ENCODE measurements around the gene PLPPR4. TPM values are rescaled to one million over a fixed set of nuclear protein-coding genes. Genes with fewer than 3 reads are reported as not detected.

PLPPR4 gene
- total RNA-seq, 2 experiments from 2014 or later = not detected

GRCh38 chr1:99247199-99247598 lies 17.1 kb upstream of the PLPPR4 start:
- no peaks in the 10 kb centered on the region for H3K4me1 Mint-ChIP-seq (ENCODE audit: low read depth)
- H3K27me3 ChIP-seq (ENCODE audit: control insufficient read depth in 1 of 2, insufficient read depth in 2 of 2, low read length in 2 of 2) = no peaks in the 10 kb centered on the region
- CTCF ChIA-PET = no interaction called here
- no peak overlapping the region for H3K27ac Mint-ChIP-seq
- H3K4me3 Mint-ChIP-seq = no peak overlapping the region
- TF ChIP-seq CTCF (IDR thresholded peaks at IDR 0.05) = no peak
- intact Hi-C loops (cut with DNase I, micrococcal nuclease) = no loop called here
- peaks cover 7% of the 10 kb centered on the region for H3K9me3 Mint-ChIP-seq
- no peak for ATAC-seq (ENCODE audit: poor library complexity)
- DNase-seq = no peak
- H3K9me3 ChIP-seq (ENCODE audit: control insufficient read depth in 1 of 2, insufficient read depth in 1 of 2, low read length in 2 of 2) = peaks cover 0 to 4% of the 10 kb centered on the region in 2 experiments
- no peaks in the 10 kb centered on the region for H3K36me3 Mint-ChIP-seq (ENCODE audit: low read depth)
- H3K27ac ChIP-seq (ENCODE audit: low read depth in 1 of 2, low read length in 2 of 2) = no peak overlapping the region
- H3K4me1 ChIP-seq (ENCODE audit: insufficient read depth, low read length) = no peaks in the 10 kb centered on the region
- peaks cover 5% of the 10 kb centered on the region for H3K27me3 Mint-ChIP-seq
- POLR2A ChIA-PET = no interaction called here
- H3K36me3 ChIP-seq (ENCODE audit: insufficient read depth, low read length) = no peaks in the 10 kb centered on the region
- no peak overlapping the region for H3K4me3 ChIP-seq (ENCODE audit: low read length)

- H3K36me3 Mint-ChIP-seq (ENCODE audit: low read depth) = no peaks in the 10 kb centered on the region
- no peaks in the 10 kb centered on the region for H3K36me3 ChIP-seq (ENCODE audit: insufficient read depth, low read length)
- H3K27ac Mint-ChIP-seq = no peak overlapping the region
- no peaks in the 10 kb centered on the region for H3K4me1 Mint-ChIP-seq (ENCODE audit: low read depth)
- intact Hi-C loops (cut with DNase I, micrococcal nuclease) = no loop called here
- ChIA-PET POLR2A (no interaction called here), CTCF (no interaction called here)
- H3K4me3 ChIP-seq (ENCODE audit: low read length) = no peak overlapping the region
- no peaks in the 10 kb centered on the region for H3K9me3 Mint-ChIP-seq
- H3K9me3 ChIP-seq (ENCODE audit: control insufficient read depth in 1 of 2, insufficient read depth in 1 of 2, low read length in 2 of 2) = peaks cover 0 to 2% of the 10 kb centered on the region in 2 experiments
- H3K27ac ChIP-seq (ENCODE audit: low read depth in 1 of 2, low read length in 2 of 2) = no peak overlapping the region
- H3K27me3 ChIP-seq (ENCODE audit: control insufficient read depth in 1 of 2, insufficient read depth in 2 of 2, low read length in 2 of 2) = no peaks in the 10 kb centered on the region
- TF ChIP-seq CTCF (IDR thresholded peaks at IDR 0.05) = no peak
- no peak overlapping the region for H3K4me3 Mint-ChIP-seq
- ATAC-seq (ENCODE audit: poor library complexity) = no peak
- DNase-seq = no peak
- peaks cover 4% of the 10 kb centered on the region for H3K27me3 Mint-ChIP-seq
- no peaks in the 10 kb centered on the region for H3K4me1 ChIP-seq (ENCODE audit: insufficient read depth, low read length)
Measured at GRCh38 chr1:99250728-99251127, 13.6 kb upstream of the PLPPR4 start.

GRCh38 chr1:99251308-99251707 lies 13.0 kb upstream of the PLPPR4 start:
- CTCF ChIA-PET = no interaction called here
- no peak overlapping the region for H3K4me3 Mint-ChIP-seq
- H3K27me3 ChIP-seq (ENCODE audit: control insufficient read depth in 1 of 2, insufficient read depth in 2 of 2, low read length in 2 of 2) = no peaks in the 10 kb centered on the region
- H3K4me3 ChIP-seq (ENCODE audit: low read length) = no peak overlapping the region
- H3K27ac Mint-ChIP-seq = no peak overlapping the region
- no peaks in the 10 kb centered on the region for H3K4me1 ChIP-seq (ENCODE audit: insufficient read depth, low read length)
- DNase-seq = no peak
- no peak for TF ChIP-seq CTCF (IDR thresholded peaks at IDR 0.05)
- no peak for ATAC-seq (ENCODE audit: poor library complexity)
- H3K4me1 Mint-ChIP-seq (ENCODE audit: low read depth) = no peaks in the 10 kb centered on the region
- POLR2A ChIA-PET = no interaction called here
- no peaks in the 10 kb centered on the region for H3K36me3 Mint-ChIP-seq (ENCODE audit: low read depth)
- no peaks in the 10 kb centered on the region for H3K9me3 Mint-ChIP-seq
- H3K27me3 Mint-ChIP-seq = peaks cover 4% of the 10 kb centered on the region
- H3K9me3 ChIP-seq (ENCODE audit: control insufficient read depth in 1 of 2, insufficient read depth in 1 of 2, low read length in 2 of 2) = no peaks in the 10 kb centered on the region
- H3K36me3 ChIP-seq (ENCODE audit: insufficient read depth, low read length) = no peaks in the 10 kb centered on the region
- intact Hi-C loops (cut with DNase I, micrococcal nuclease) = no loop called here
- H3K27ac ChIP-seq (ENCODE audit: low read depth in 1 of 2, low read length in 2 of 2) = no peak overlapping the region

Data from CD4-positive, alpha-beta T cell (primary cell).